ENCODE results near the gene TMEM225B. TPM values are rescaled to one million over a fixed set of nuclear protein-coding genes. Genes with fewer than 3 reads are reported as not detected.

The TMEM225B gene
- total RNA-seq, 1 donor, result 0.72 TPM

- H2AFZ ChIP-seq (ENCODE audit: low read length), result no peak overlapping the region
- TF ChIP-seq CTCF (IDR thresholded peaks at IDR 0.05; ENCODE audit: extremely low read depth, low read depth, low read length), result no peak
- H3K79me2 ChIP-seq (ENCODE audit: insufficient read depth, low read length), result no peaks in the 10 kb centered on the region
- no peak for DNase-seq (ENCODE audit: insufficient read length, low spot score, missing footprints)
- no peak overlapping the region for H3K4me2 ChIP-seq (ENCODE audit: insufficient read depth, low read length)
- no peaks in the 10 kb centered on the region for H3K27me3 ChIP-seq (ENCODE audit: insufficient read depth, low read length)
- no peaks in the 10 kb centered on the region for H3K9me3 ChIP-seq (ENCODE audit: low read depth, low read length)
- no peaks in the 10 kb centered on the region for H3K4me1 ChIP-seq (ENCODE audit: insufficient read depth, low read length)
- no peak overlapping the region for H3K27ac ChIP-seq (ENCODE audit: low read depth, low read length)
- no peaks in the 10 kb centered on the region for H4K20me1 ChIP-seq (ENCODE audit: insufficient read depth, low read length)
- no peak overlapping the region for H3K4me3 ChIP-seq (ENCODE audit: insufficient read depth, low read length)
- no peaks in the 10 kb centered on the region for H3K36me3 ChIP-seq (ENCODE audit: insufficient read depth, low read length)
These were observed 8.5 kb downstream of the TMEM225B start for GRCh38 chr7:99606531-99606930.

- no peak for TF ChIP-seq CTCF (IDR thresholded peaks at IDR 0.05; ENCODE audit: extremely low read depth, low read depth, low read length)
- H3K4me3 ChIP-seq (ENCODE audit: insufficient read depth, low read length), result no peak overlapping the region
These were observed 9.5 kb downstream of the TMEM225B start for GRCh38 chr7:99607548-99607947.

GRCh38 chr7:99614495-99614894 lies 16.4 kb downstream of the TMEM225B start:
- H3K36me3 ChIP-seq (ENCODE audit: insufficient read depth, low read length), result peaks cover 8% of the 10 kb centered on the region
- H3K9me3 ChIP-seq (ENCODE audit: low read depth, low read length), result no peaks in the 10 kb centered on the region
- no peaks in the 10 kb centered on the region for H3K27me3 ChIP-seq (ENCODE audit: insufficient read depth, low read length)
- H3K27ac ChIP-seq (ENCODE audit: low read depth, low read length), result no peak overlapping the region
- H3K4me1 ChIP-seq (ENCODE audit: insufficient read depth, low read length), result peaks cover 10% of the 10 kb centered on the region
- no peak overlapping the region for H3K4me3 ChIP-seq (ENCODE audit: insufficient read depth, low read length)
- H3K79me2 ChIP-seq (ENCODE audit: insufficient read depth, low read length), result peaks cover 26% of the 10 kb centered on the region
- H3K4me2 ChIP-seq (ENCODE audit: insufficient read depth, low read length), result no peak overlapping the region
- DNase-seq (ENCODE audit: insufficient read length, low spot score, missing footprints), result no peak
- no peak overlapping the region for H2AFZ ChIP-seq (ENCODE audit: low read length)
- no peak for TF ChIP-seq CTCF (IDR thresholded peaks at IDR 0.05; ENCODE audit: extremely low read depth, low read depth, low read length)
- H4K20me1 ChIP-seq (ENCODE audit: insufficient read depth, low read length), result peaks cover 5% of the 10 kb centered on the region

More at GRCh38 chr7:99607548-99607947, 9.5 kb downstream of the TMEM225B start:
- H2AFZ ChIP-seq (ENCODE audit: low read length), result no peak overlapping the region
- no peaks in the 10 kb centered on the region for H3K9me3 ChIP-seq (ENCODE audit: low read depth, low read length)
- DNase-seq (ENCODE audit: insufficient read length, low spot score, missing footprints), result no peak
- no peaks in the 10 kb centered on the region for H3K27me3 ChIP-seq (ENCODE audit: insufficient read depth, low read length)
- H3K4me1 ChIP-seq (ENCODE audit: insufficient read depth, low read length), result no peaks in the 10 kb centered on the region
- no peak overlapping the region for H3K4me2 ChIP-seq (ENCODE audit: insufficient read depth, low read length)
- H3K27ac ChIP-seq (ENCODE audit: low read depth, low read length), result no peak overlapping the region
- no peaks in the 10 kb centered on the region for H3K36me3 ChIP-seq (ENCODE audit: insufficient read depth, low read length)
- H4K20me1 ChIP-seq (ENCODE audit: insufficient read depth, low read length), result no peaks in the 10 kb centered on the region
- H3K79me2 ChIP-seq (ENCODE audit: insufficient read depth, low read length), result no peaks in the 10 kb centered on the region

- no peak for TF ChIP-seq CTCF (IDR thresholded peaks at IDR 0.05; ENCODE audit: extremely low read depth, low read depth, low read length)
- peaks cover 5% of the 10 kb centered on the region for H4K20me1 ChIP-seq (ENCODE audit: insufficient read depth, low read length)
- H2AFZ ChIP-seq (ENCODE audit: low read length), result peak overlapping the region; percentile 100
- no peaks in the 10 kb centered on the region for H3K9me3 ChIP-seq (ENCODE audit: low read depth, low read length)
- peaks cover 20% of the 10 kb centered on the region for H3K36me3 ChIP-seq (ENCODE audit: insufficient read depth, low read length)
- H3K4me1 ChIP-seq (ENCODE audit: insufficient read depth, low read length), result peaks cover 10% of the 10 kb centered on the region
- peak overlapping the region; percentile 83 for H3K27ac ChIP-seq (ENCODE audit: low read depth, low read length)
- peaks cover 29% of the 10 kb centered on the region for H3K79me2 ChIP-seq (ENCODE audit: insufficient read depth, low read length)
- no peaks in the 10 kb centered on the region for H3K27me3 ChIP-seq (ENCODE audit: insufficient read depth, low read length)
- peak overlapping the region; percentile 79 for H3K4me3 ChIP-seq (ENCODE audit: insufficient read depth, low read length)
- peak overlapping the region; percentile 88 for H3K4me2 ChIP-seq (ENCODE audit: insufficient read depth, low read length)
- no peak for DNase-seq (ENCODE audit: insufficient read length, low spot score, missing footprints)
These were observed 17.9 kb downstream of the TMEM225B start for GRCh38 chr7:99615989-99616358.
